GM19043 (cell line): ENCODE data around the gene TECPR1.

Experiments
- ATAC-seq: cut with Tn5 transposase; IDR thresholded peaks from one replicate; pipeline ENCODE4 v1.9.1; 2021; ENCODE audit warnings: low read depth; ENCODE audit not compliant: unreplicated experiment

The TECPR1 gene

DNA sequence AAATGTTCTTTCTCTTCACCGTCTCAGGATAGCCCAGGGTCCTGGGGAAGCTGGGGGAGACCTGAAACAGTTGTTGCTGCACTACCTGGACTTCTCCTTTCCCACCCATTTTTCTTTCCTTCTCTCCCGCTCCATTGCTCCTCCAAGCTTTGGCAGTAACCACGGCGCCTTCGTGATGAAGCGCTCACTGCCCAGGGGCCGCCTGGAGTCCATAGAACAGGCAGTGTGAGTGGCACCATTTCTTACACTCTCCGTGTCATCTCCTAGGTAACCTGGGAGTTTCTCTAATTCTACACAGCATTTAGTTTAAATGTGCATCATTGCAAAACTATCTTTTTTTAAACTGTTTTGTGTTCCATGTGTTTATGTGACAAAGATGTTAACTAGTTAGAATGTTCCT, 81.1 kb downstream of the TECPR1 start:
- no peak for ATAC-seq

- no peak for ATAC-seq
Measured at GRCh38 chr7:98168904-98169621, 83.0 kb downstream of the TECPR1 start.

GRCh38 chr7:98168181-98168903, 83.7 kb downstream of the TECPR1 start:
- peak; percentile 59 for ATAC-seq

DNA sequence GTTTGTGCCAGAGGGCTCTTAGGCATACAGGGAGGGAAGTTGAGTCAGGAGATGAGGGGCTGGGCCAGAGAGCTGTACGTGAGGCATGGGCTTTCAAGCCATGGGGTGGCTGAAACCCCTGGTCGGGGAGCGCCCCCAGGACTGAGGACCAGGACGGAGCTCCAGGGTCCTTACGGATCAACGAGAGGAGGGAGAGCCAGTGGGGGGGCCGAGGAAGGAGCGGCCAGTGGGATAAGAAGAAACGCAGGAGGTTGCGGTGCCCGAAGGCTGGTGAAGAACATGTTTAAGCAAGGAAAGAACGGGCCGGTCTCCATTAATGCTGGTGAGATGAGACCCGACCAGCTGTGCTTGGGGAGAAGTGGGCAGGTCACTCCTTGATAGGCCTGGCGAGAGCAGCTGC, 84.4 kb downstream of the TECPR1 start:
- no peak for ATAC-seq

- ATAC-seq = no peak
Measured at GRCh38 chr7:98166668-98166970, 85.4 kb downstream of the TECPR1 start.

DNA sequence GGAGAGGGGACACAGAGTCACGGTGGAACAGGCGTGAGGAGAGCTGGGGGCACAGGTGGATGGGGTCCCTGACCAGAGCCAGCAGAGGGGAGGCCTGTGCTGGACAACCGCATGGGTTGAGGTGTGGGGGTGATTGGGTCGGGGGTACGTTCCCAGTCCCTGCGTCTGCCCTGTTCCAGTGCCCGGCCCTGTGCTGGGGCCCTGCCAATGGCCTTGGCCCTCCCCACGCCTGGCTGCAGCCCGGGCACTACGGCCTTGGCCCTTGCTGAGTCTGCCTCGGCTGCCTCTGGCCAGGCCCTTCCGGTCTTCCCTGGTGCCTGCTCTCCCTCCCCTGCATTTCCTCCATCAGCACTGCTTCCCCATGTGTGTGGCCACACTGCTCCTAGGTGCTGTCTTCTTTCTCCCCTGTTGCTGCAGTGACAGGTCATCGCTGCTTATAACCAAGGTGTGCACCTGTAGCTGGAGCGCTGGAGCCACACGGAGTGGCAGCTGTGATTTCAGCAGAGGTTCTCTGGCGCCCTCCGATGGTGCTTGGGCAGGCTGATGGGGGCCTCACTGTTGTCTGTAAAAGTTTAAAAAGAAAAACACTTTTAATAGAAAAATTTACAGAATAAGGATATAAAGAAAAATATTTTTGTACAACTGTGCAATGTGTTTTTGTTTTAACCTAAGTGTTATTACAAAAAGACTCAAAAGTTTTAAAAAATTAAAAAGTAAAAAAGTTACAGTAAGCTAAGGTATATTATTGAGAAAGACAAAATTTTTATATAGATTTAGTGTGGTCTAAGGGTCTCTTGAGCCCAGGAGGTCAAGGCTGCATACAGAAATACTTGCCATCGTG, 86.0 kb downstream of the TECPR1 start:
- ATAC-seq = no peak
